ENCODE data around the gene CSF1R. TPM values are rescaled to one million over a fixed set of nuclear protein-coding genes. Genes with fewer than 3 reads are reported as not detected.

CSF1R gene
- polyA plus RNA-seq, 1 experiment: 0.09 TPM

DNA sequence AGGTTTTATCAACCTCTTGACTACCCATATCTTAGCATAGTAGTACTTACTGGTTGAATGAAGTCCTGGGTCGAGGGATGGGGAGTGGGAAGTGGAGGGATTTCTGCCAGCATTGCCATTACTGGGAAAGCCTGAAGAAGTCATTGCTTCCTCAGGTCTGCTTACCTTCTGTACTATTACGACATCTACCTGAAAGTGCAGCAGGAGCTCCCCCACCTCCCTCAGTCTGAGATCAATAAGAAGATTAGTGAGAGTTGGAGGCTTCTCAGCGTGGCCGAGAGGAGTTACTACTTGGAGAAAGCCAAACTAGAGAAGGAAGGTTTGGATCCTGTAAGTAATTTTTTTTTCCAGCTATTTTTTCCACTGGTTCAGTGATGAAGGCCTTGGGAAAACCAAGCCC, 80.0 kb downstream of the CSF1R start:
- Histone ChIP-seq H3K4me3 (ENCODE audit: low read depth, low read length) (no peak overlapping the region), H3K27ac (ENCODE audit: low read depth, low read length) (no peak overlapping the region), H3K27me3 (ENCODE audit: control insufficient read depth, insufficient read depth, low read length) (no peaks in the 10 kb centered on the region), H3K9me3 (ENCODE audit: control insufficient read depth, insufficient read depth, low read length) (no peaks in the 10 kb centered on the region)
- POLR2A ChIA-PET: no interaction called here
- CTCF ChIA-PET: interaction anchor here (0.8 to 2.5 kb wide), 4 partner anchors 16 to 370 kb away, joined by 3 to 13 read pairs (median 7); no protein-coding TSS in a partner anchor
- TF ChIP-seq CTCF (IDR thresholded peaks at IDR 0.05; ENCODE audit: low read depth, low read length): no peak
- no peak for DNase-seq (ENCODE audit: low read depth, low spot score)

Small RNA genes lying within 50 kb of the gene (small RNA-seq; reads per million reads assigned to genes)
- not detected for gene RF00019 (ENCODE audit: insufficient read length, low read depth)

Other genes starting within 250 kb of the CSF1R start
- not detected in 2 replicates for gene PDE6A, start 141.8 kb downstream of the CSF1R start, polyA plus RNA-seq (2011; rRNA removed)
- 6.6 and 9.7 TPM in 2 replicates for gene SLC26A2, start 125.8 kb downstream of the CSF1R start, polyA plus RNA-seq (2011; rRNA removed)
- 6.5 and 6.7 TPM in 2 replicates for gene TIGD6, start 85.9 kb downstream of the CSF1R start, polyA plus RNA-seq (2011; rRNA removed)
- 35.1 and 37.0 TPM in 2 replicates for gene HMGXB3, start 85.8 kb downstream of the CSF1R start, polyA plus RNA-seq (2011; rRNA removed)
- gene PDGFRB, start 69.3 kb upstream of the CSF1R start, polyA plus RNA-seq (2011; rRNA removed): 118 and 149 TPM in 2 replicates
- 0.30 and 0.41 TPM in 2 replicates for gene CDX1, start 80.2 kb upstream of the CSF1R start, polyA plus RNA-seq (2011; rRNA removed)
- gene SLC6A7, start 103.5 kb upstream of the CSF1R start, polyA plus RNA-seq (2011; rRNA removed): not detected in 2 replicates
- 0.37 and 0.46 TPM in 2 replicates for gene CAMK2A, start 203.2 kb upstream of the CSF1R start, polyA plus RNA-seq (2011; rRNA removed)
- gene ARSI, start 216.4 kb upstream of the CSF1R start, polyA plus RNA-seq (2011; rRNA removed): 11.3 and 15.8 TPM in 2 replicates

Data from AG04450 (cell line).